ENCODE measurements around the gene S1PR5.

S1PR5 gene

DNA sequence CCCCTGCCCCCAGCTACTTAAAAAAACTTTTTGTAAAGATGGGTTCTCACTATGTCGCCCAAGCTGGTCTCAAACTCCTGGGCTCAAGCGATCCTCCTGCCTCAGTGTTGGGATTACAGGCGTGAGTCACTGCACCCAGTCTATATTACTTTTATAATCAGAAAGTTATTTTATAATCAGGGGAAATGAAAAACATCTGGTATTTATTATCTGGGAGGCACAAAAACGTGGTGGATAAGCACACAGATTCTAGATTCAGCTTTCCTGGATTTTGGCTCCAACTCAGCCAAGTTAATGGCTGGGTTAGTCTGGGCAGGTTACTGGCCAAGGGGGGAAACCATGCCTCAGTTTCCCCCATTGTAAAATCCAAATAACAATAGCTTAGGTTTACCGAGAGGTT is 38.8 kb downstream of the S1PR5 start:
- Histone ChIP-seq H3K14ac (ENCODE audit: low read length) (no peak overlapping the region), H3K27ac (replicated peaks; ENCODE audit: low read length) (no peak overlapping the region)

DNA sequence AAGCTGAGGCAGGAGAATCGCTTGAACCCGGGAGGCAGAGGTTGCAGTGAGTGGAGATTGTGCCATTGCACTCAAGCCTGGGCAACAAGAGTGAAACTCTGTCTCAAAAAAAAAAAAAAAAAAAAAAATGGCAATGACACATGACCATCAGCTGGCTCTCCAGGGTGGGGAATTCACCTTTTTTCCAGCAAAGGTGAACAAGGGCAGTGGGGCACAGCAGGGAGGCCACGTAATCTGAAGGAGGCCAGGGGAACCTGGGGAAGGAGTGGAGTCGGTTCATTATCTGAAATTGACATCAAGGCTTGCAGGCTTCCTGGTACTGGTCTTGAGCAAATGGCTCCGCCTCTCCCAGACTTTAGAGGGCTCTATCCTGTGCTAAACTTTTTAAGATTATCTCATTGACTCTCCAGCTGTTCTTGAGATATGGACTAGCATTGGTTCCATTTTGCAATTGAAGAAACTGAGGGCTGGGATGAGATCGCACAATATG is 42.2 kb downstream of the S1PR5 start:
- H3K27ac ChIP-seq (replicated peaks; ENCODE audit: low read length): no peak overlapping the region

More for the DNA sequence above, 38.8 kb downstream of the S1PR5 start:
- Histone ChIP-seq H3K79me1 (ENCODE audit: low read depth, low read length) (no peaks in the 10 kb centered on the region), H2BK5ac (ENCODE audit: low read length) (no peak overlapping the region), H2BK120ac (ENCODE audit: low read depth, low read length) (no peak overlapping the region), H3K18ac (ENCODE audit: low read length) (no peak overlapping the region), H2AK5ac (ENCODE audit: low read depth, low read length) (no peak overlapping the region), H3K23ac (ENCODE audit: low read depth, low read length, poor library complexity) (no peak overlapping the region), H3K36me3 (replicated peaks in 1 of 2; ENCODE audit: control insufficient read depth in 2 of 2, insufficient read depth in 2 of 2, low read length in 2 of 2) (no peaks in the 10 kb centered on the region), H3K27me3 (ENCODE audit: control insufficient read depth in 3 of 3, insufficient read depth in 3 of 3, low read depth in 1 of 3, low read length in 3 of 3) (peaks cover 0 to 8% (median 4%) of the 10 kb centered on the region in 3 experiments), H2BK15ac (ENCODE audit: low read length) (no peak overlapping the region), H2BK12ac (ENCODE audit: low read length) (no peak overlapping the region), H3K4me3 (ENCODE audit: low read length in 2 of 2) (no peak overlapping the region), H3K9me3 (replicated peaks in 1 of 2; ENCODE audit: control insufficient read depth in 2 of 2, insufficient read depth in 1 of 2, low read depth in 1 of 2, low read length in 2 of 2) (peaks cover 0 to 5% of the 10 kb centered on the region in 2 donors), H3K4ac (ENCODE audit: low read length) (no peak overlapping the region), H4K91ac (ENCODE audit: low read depth, low read length, poor library complexity) (no peak overlapping the region), H3K9ac (ENCODE audit: low read depth, low read length, poor library complexity) (no peak overlapping the region), H3K4me1 (ENCODE audit: control insufficient read depth in 2 of 2, insufficient read depth in 1 of 2, low read depth in 1 of 2, low read length in 2 of 2) (no peaks in the 10 kb centered on the region), H2AFZ (ENCODE audit: low read length) (no peak overlapping the region), H4K8ac (ENCODE audit: low read depth, low read length) (no peak overlapping the region), H3K4me2 (ENCODE audit: insufficient read depth, low read length, poor library complexity, severe bottlenecking) (no peak overlapping the region)
- no CpG with 5 or more reads among the region's 5 CpGs for WGBS, 2 donors (ENCODE audit: extremely low coverage in 2 of 2, insufficient read length in 2 of 2, insufficient replicate concordance in 1 of 2)
- no peak for DNase-seq (ENCODE audit: low spot score)

GRCh38 chr19:10473192-10473591 is 44.1 kb downstream of the S1PR5 start:
- Histone ChIP-seq H3K36me3 (replicated peaks in 1 of 2; ENCODE audit: control insufficient read depth in 2 of 2, insufficient read depth in 2 of 2, low read length in 2 of 2) (no peaks in the 10 kb centered on the region), H3K4me2 (ENCODE audit: insufficient read depth, low read length, poor library complexity, severe bottlenecking) (no peak overlapping the region), H3K18ac (ENCODE audit: low read length) (no peak overlapping the region), H4K8ac (ENCODE audit: low read depth, low read length) (no peak overlapping the region), H3K4me3 (ENCODE audit: low read length in 2 of 2) (no peak overlapping the region), H3K4me1 (ENCODE audit: control insufficient read depth in 2 of 2, insufficient read depth in 1 of 2, low read depth in 1 of 2, low read length in 2 of 2) (peaks cover 0 to 5% of the 10 kb centered on the region in 2 donors), H3K14ac (ENCODE audit: low read length) (no peak overlapping the region), H2BK12ac (ENCODE audit: low read length) (no peak overlapping the region), H2AK5ac (ENCODE audit: low read depth, low read length) (no peak overlapping the region), H3K23ac (ENCODE audit: low read depth, low read length, poor library complexity) (no peak overlapping the region), H2BK120ac (ENCODE audit: low read depth, low read length) (no peak overlapping the region), H2AFZ (ENCODE audit: low read length) (no peak overlapping the region), H4K91ac (ENCODE audit: low read depth, low read length, poor library complexity) (no peak overlapping the region), H3K9me3 (replicated peaks in 1 of 2; ENCODE audit: control insufficient read depth in 2 of 2, insufficient read depth in 1 of 2, low read depth in 1 of 2, low read length in 2 of 2) (no peaks in the 10 kb centered on the region), H3K9ac (ENCODE audit: low read depth, low read length, poor library complexity) (no peak overlapping the region), H2BK15ac (ENCODE audit: low read length) (no peak overlapping the region), H2BK5ac (ENCODE audit: low read length) (no peak overlapping the region), H3K27ac (replicated peaks; ENCODE audit: low read length) (no peak overlapping the region), H3K4ac (ENCODE audit: low read length) (no peak overlapping the region), H3K79me1 (ENCODE audit: low read depth, low read length) (no peaks in the 10 kb centered on the region), H3K27me3 (ENCODE audit: control insufficient read depth in 3 of 3, insufficient read depth in 3 of 3, low read depth in 1 of 3, low read length in 3 of 3) (no peaks in the 10 kb centered on the region)
- no peak for DNase-seq (ENCODE audit: low spot score)
- no CpG with 5 or more reads among the region's 5 CpGs for WGBS, 2 donors (ENCODE audit: extremely low coverage in 2 of 2, insufficient read length in 2 of 2, insufficient replicate concordance in 1 of 2)

More for the DNA sequence above, 42.2 kb downstream of the S1PR5 start:
- WGBS, 2 donors (ENCODE audit: extremely low coverage in 2 of 2, insufficient read length in 2 of 2, insufficient replicate concordance in 1 of 2): no CpG with 5 or more reads among the region's 6 CpGs
- H4K91ac ChIP-seq (ENCODE audit: low read depth, low read length, poor library complexity): no peak overlapping the region
- H3K79me1 ChIP-seq (ENCODE audit: low read depth, low read length): no peaks in the 10 kb centered on the region
- no peak overlapping the region for H2AFZ ChIP-seq (ENCODE audit: low read length)
- peaks cover 0 to 8% (median 4%) of the 10 kb centered on the region in 3 experiments for H3K27me3 ChIP-seq (ENCODE audit: control insufficient read depth in 3 of 3, insufficient read depth in 3 of 3, low read depth in 1 of 3, low read length in 3 of 3)
- H2BK5ac ChIP-seq (ENCODE audit: low read length): no peak overlapping the region
- H2BK15ac ChIP-seq (ENCODE audit: low read length): no peak overlapping the region
- H3K9me3 ChIP-seq (replicated peaks in 1 of 2; ENCODE audit: control insufficient read depth in 2 of 2, insufficient read depth in 1 of 2, low read depth in 1 of 2, low read length in 2 of 2): peaks cover 0 to 5% of the 10 kb centered on the region in 2 donors
- H2BK12ac ChIP-seq (ENCODE audit: low read length): no peak overlapping the region
- H3K4me3 ChIP-seq (ENCODE audit: low read length in 2 of 2): no peak overlapping the region
- no peak overlapping the region for H4K8ac ChIP-seq (ENCODE audit: low read depth, low read length)
- H2AK5ac ChIP-seq (ENCODE audit: low read depth, low read length): no peak overlapping the region
- no peaks in the 10 kb centered on the region for H3K4me1 ChIP-seq (ENCODE audit: control insufficient read depth in 2 of 2, insufficient read depth in 1 of 2, low read depth in 1 of 2, low read length in 2 of 2)
- DNase-seq (ENCODE audit: low spot score): no peak
- no peak overlapping the region for H3K14ac ChIP-seq (ENCODE audit: low read length)
- no peak overlapping the region for H3K9ac ChIP-seq (ENCODE audit: low read depth, low read length, poor library complexity)
- no peak overlapping the region for H3K4me2 ChIP-seq (ENCODE audit: insufficient read depth, low read length, poor library complexity, severe bottlenecking)
- H3K4ac ChIP-seq (ENCODE audit: low read length): no peak overlapping the region
- H3K18ac ChIP-seq (ENCODE audit: low read length): no peak overlapping the region
- H3K36me3 ChIP-seq (replicated peaks in 1 of 2; ENCODE audit: control insufficient read depth in 2 of 2, insufficient read depth in 2 of 2, low read length in 2 of 2): no peaks in the 10 kb centered on the region
- H3K23ac ChIP-seq (ENCODE audit: low read depth, low read length, poor library complexity): no peak overlapping the region
- no peak overlapping the region for H2BK120ac ChIP-seq (ENCODE audit: low read depth, low read length)

GRCh38 chr19:10471909-10472308 is 45.3 kb downstream of the S1PR5 start:
- H2AFZ ChIP-seq (ENCODE audit: low read length): no peak overlapping the region
- H3K9ac ChIP-seq (ENCODE audit: low read depth, low read length, poor library complexity): no peak overlapping the region
- no peak overlapping the region for H3K27ac ChIP-seq (replicated peaks; ENCODE audit: low read length)
- H3K14ac ChIP-seq (ENCODE audit: low read length): no peak overlapping the region
- H3K36me3 ChIP-seq (replicated peaks in 1 of 2; ENCODE audit: control insufficient read depth in 2 of 2, insufficient read depth in 2 of 2, low read length in 2 of 2): peaks cover 0 to 2% of the 10 kb centered on the region in 2 donors
- no peak overlapping the region for H2BK120ac ChIP-seq (ENCODE audit: low read depth, low read length)
- DNase-seq (ENCODE audit: low spot score): no peak
- H3K4me3 ChIP-seq (ENCODE audit: low read length in 2 of 2): no peak overlapping the region
- no peaks in the 10 kb centered on the region for H3K27me3 ChIP-seq (ENCODE audit: control insufficient read depth in 3 of 3, insufficient read depth in 3 of 3, low read depth in 1 of 3, low read length in 3 of 3)
- no peak overlapping the region for H4K8ac ChIP-seq (ENCODE audit: low read depth, low read length)
- no peak overlapping the region for H3K23ac ChIP-seq (ENCODE audit: low read depth, low read length, poor library complexity)
- H2AK5ac ChIP-seq (ENCODE audit: low read depth, low read length): no peak overlapping the region
- no peaks in the 10 kb centered on the region for H3K79me1 ChIP-seq (ENCODE audit: low read depth, low read length)
- H3K4me1 ChIP-seq (ENCODE audit: control insufficient read depth in 2 of 2, insufficient read depth in 1 of 2, low read depth in 1 of 2, low read length in 2 of 2): peaks cover 0 to 11% of the 10 kb centered on the region in 2 donors
- no peak overlapping the region for H2BK12ac ChIP-seq (ENCODE audit: low read length)
- H3K18ac ChIP-seq (ENCODE audit: low read length): no peak overlapping the region
- no CpG with 5 or more reads among the region's 6 CpGs for WGBS, 2 donors (ENCODE audit: extremely low coverage in 2 of 2, insufficient read length in 2 of 2, insufficient replicate concordance in 1 of 2)
- H3K4me2 ChIP-seq (ENCODE audit: insufficient read depth, low read length, poor library complexity, severe bottlenecking): no peak overlapping the region
- no peak overlapping the region for H2BK5ac ChIP-seq (ENCODE audit: low read length)
- H3K4ac ChIP-seq (ENCODE audit: low read length): no peak overlapping the region
- H4K91ac ChIP-seq (ENCODE audit: low read depth, low read length, poor library complexity): no peak overlapping the region
- no peaks in the 10 kb centered on the region for H3K9me3 ChIP-seq (replicated peaks in 1 of 2; ENCODE audit: control insufficient read depth in 2 of 2, insufficient read depth in 1 of 2, low read depth in 1 of 2, low read length in 2 of 2)
- H2BK15ac ChIP-seq (ENCODE audit: low read length): no peak overlapping the region
